ENCODE measurements around the gene IFT25.

The IFT25 gene

DNA sequence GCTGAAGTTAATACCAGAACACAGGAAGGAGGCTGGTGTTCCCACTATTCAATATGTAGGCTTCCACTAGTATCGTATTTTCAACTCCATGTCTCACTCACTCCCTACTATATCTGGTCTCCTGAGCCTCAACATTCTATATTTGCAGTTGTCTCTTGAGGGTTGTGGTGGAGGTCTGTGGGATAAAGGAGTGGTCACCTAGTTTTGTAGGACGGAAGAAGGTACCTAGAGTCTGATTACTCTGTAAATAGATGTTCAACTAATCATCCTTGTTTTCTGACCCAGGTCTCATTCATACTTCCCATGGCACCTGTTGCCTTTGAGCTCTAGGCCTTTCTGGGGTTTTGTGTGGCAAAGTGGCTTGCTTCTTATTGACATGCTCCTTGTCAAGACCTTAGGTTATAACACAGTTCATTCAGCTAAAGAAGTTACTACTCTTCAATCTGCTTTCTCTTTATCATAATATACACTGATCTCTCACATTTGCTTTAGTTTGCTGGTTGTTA, 18.1 kb downstream of the IFT25 start:
- no peak for DNase-seq (ENCODE audit: low spot score)

- DNase-seq (ENCODE audit: low spot score), result no peak
These were observed 25.8 kb downstream of the IFT25 start for GRCh38 chr1:53919675-53920066.

GRCh38 chr1:53918343-53918742, 27.2 kb downstream of the IFT25 start:
- no peak for DNase-seq (ENCODE audit: low spot score)

DNA sequence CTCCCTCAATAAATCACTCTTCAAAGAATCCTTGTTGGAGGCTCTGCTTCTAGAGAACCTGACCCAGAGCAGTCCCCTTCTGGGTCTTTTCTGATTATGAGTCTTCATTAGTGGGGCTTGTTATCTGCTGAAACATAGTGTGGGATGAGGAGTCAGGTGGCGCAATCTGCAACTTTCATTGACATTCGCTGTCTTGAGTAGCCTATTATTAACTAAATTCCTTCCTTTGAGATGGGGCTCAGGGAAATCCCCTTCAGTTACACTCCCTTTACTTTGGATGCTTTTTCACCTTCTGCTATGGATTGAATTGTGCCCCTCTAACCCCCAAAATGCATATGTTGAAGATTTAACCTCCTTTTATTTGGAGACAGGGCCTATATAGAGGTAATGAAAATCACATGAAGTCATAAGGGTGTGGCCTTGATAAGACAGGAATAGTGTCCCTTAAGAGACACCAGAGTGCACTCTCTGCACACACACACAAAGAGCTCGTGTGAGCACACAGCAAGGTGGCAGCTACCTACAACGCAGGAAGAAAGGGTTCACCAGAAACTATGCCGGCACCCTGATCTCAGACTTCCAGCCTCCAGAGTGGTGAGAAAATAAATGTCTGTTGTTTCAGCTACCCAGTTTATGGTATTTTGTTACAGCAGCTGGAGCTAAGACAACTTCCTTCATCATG, 32.0 kb downstream of the IFT25 start:
- DNase-seq (ENCODE audit: low spot score), result no peak

- no peak for DNase-seq (ENCODE audit: low spot score)
These were observed 34.1 kb downstream of the IFT25 start for GRCh38 chr1:53911442-53911841.

- no peak for DNase-seq (ENCODE audit: low spot score)
These were observed 35.6 kb downstream of the IFT25 start for GRCh38 chr1:53909946-53910345.

GRCh38 chr1:53906121-53906520, 39.4 kb downstream of the IFT25 start:
- DNase-seq (ENCODE audit: low spot score), result no peak

DNA sequence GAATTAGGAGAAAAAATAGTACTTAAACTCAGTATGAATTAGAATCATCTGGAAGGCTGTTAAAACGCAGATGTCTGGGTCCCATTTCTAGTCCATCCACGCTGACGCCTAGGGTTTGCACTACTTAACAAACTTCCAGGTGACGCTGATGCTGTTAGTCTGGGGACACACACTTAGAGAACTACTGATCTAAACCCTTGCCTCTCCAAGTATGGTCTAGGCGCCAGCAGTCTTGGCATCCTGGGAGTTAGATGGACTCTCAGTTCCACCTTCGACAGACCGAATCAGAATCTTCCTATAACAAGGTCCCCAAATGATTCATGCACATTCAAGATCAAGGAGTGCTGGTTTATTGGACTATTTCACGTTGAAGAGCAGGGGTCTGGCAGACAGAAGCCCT, 40.0 kb downstream of the IFT25 start:
- DNase-seq (ENCODE audit: low spot score), result no peak

GRCh38 chr1:53902235-53903138, 43.0 kb downstream of the IFT25 start:
- DNase-seq (ENCODE audit: low spot score), result no peak

DNA sequence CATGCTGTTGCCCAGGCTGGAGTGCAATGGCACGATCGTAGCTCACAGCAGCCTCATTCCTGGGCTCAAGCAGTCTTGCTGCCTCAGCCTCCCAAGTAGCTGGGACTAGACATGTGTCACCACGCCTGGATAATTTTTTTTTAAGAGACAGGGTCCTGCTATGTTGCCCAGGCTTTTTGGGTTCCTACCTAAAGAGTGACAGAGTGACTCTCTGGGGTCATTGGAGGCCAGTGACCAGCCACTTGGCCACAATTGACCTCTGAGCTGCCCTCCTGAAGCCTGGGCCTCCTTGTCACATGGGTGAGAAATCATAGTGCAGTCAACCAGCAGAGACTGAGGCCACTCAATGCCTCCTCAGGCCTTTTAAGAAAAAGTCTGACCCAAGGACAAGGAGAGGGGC, 45.8 kb downstream of the IFT25 start:
- DNase-seq (ENCODE audit: low spot score), result no peak

DNA sequence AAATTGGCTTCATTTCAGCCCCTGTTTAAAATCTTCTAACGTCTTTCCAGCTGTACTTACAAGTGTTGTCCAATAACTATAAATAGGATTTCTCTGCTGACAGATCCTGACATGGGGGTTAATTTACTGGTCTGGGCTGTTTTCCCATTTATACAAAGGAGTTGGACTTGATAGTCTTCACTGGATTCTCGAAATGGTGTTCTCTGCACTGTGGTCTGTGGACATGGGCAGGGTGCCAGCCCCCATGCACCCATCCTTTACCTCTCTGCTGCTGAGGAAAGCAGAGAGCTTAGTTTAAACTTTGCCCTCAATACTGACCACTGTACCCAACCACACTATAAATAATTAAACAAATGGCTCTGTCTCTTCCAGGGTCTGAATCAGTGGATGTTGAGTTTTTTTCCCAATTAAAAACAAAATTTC, 46.3 kb downstream of the IFT25 start:
- no peak for DNase-seq (ENCODE audit: low spot score)

DNA sequence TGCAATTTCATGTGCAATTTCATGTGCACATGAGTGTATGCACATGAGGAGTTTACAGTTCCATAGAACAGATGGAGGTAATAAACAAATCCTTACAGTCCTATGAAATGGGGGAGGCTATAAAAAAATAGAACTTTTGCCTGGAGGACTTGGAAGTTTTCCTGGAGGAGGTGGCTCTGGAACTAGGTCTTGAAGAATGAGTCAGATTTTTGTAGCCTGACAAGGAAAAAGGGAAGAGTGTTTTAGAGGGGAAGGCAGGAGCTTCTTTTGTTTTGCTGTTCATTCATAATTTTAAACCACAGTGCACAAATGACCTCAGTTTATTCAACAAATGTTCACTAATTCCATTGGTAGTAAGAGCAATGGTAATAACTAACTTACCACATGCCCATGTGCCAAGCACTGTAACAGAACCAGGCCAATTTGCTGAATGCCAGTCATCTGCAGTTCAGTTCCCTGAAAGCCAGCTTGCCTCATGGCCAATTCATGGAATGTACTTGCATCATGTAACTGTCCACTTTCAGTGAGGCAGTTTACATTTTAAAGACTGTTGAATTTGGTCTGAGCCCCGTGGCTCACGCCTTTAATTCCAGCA, 48.8 kb downstream of the IFT25 start:
- DNase-seq (ENCODE audit: low spot score), result no peak

DNA sequence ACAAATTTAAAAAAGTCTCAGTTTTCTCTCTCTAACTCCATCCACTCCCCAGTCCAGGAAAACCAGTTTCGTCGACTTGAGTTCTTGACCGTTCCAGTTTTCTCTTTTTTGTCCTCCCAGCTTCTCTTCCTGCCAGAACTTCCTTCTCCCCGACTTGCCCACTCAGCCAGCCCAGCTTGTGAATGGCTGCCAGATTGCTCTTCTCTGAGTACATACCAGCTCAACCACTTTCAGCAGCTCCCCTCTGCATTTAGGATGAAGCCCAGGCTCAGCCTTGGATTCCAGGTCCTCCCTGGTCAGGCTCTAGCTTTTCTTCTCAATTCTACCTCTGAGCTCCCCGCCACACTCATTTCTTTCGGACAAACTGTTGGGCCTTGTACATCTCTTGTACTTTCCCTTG, 50.1 kb downstream of the IFT25 start:
- no peak for DNase-seq (ENCODE audit: low spot score)

DNA sequence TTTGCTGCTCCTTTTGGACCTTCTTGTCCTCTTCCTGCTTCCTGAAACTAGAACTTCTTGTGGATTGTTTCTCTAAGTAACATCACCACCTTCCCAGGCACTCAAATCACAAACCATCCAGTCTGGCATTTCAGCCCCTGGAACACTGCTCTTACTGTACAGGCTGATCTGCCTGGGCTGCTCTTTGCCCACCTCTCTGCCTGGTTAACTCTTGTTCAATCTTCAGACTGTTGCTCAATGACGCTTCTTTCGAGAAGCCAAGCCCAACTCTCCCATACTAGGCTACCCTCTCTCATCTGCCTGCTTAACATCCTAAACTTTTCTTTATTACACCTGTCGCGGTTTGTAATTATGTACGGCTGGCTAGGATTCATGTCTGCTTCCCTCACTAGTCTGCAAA, 50.9 kb downstream of the IFT25 start:
- DNase-seq (ENCODE audit: low spot score), result no peak

DNA sequence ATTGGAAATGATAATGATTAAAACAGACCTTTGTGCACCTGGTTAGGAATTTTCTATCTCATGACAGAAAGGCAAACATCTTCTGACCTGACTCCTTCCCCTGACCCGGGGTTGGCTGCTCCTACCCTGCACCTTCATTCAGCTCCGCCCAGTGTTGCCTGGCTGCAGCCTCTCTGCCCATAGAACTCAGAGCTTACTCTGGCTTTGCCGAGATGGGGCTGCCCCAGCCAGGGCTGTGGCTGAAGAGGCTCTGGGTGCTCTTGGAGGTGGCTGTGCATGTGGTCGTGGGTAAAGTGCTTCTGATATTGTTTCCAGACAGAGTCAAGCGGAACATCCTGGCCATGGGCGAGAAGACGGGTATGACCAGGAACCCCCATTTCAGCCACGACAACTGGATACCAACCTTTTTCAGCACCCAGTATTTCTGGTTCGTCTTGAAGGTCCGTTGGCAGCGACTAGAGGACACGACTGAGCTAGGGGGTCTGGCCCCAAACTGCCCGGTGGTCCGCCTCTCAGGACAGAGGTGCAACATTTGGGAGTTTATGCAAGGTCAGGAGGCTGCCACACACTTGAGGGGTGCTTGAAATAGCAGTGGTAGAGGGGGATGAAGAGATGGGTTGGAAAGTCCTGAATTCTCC, 51.4 kb downstream of the IFT25 start, which contains the start of gene DIO1:
Gene DIO1, plus strand, starts transcription at position 189 of the 638 bp plus-strand sequence. Its CDS starts 24 bp downstream, at position 213.
- peak; percentile 53 for DNase-seq (ENCODE audit: low spot score)

DNA sequence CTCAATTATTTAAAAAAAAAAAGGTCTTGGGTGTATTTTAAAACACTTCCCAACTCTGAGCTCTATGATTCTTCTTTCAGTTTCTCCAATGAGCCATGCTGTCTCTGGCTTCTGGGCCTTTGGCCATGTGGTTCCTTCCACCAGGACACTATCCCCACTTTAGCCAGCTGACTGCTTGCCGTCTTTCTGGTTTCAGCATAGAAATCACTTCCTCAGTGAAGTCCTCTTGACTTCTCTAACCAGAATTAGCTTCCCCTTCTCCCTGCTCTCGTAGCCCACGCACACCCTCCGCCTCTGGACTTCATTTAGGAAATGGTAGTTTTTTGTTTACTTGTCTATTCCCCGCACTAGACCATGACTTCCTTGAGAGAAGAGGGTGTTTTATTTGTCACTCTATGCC, 52.6 kb downstream of the IFT25 start:
- DNase-seq (ENCODE audit: low spot score), result no peak

DNA sequence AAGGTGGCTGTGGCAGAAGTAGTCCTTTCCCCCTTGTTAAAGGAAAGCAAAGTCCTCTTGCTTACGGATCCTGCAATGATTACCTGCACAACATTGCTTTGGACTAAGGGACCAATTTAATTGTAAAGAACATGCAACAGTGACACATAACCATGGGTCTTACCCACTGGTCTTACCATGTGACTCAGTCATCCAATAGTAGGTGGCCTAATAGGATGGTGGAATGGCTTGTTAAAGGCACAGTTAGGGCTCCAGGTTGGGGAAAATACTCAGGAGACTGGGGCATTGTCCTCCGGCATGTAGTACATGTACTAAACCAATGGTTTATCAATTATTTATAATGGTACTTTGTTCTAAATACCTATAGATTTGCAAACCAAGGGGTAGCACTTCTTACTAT, 53.8 kb downstream of the IFT25 start:
- DNase-seq (ENCODE audit: low spot score), result no peak

- DNase-seq (ENCODE audit: low spot score), result no peak
These were observed 54.5 kb downstream of the IFT25 start for GRCh38 chr1:53891018-53891417.

GRCh38 chr1:53890522-53890941, 55.0 kb downstream of the IFT25 start:
- no peak for DNase-seq (ENCODE audit: low spot score)

GRCh38 chr1:53889304-53890298, 55.9 kb downstream of the IFT25 start, which contains the start of gene YIPF1:
Gene YIPF1 (minus strand): TSS chr1:53889797. CDS start chr1:53888937, 860 bp downstream.
- peak; percentile 96 for DNase-seq (ENCODE audit: low spot score)

GRCh38 chr1:53888681-53889080, 56.8 kb downstream of the IFT25 start:
- DNase-seq (ENCODE audit: low spot score), result no peak

Measured in iPS-NIHi11 (cell line).